Measurements from ENCODE around the gene CHCHD5. TPM values are rescaled to one million over a fixed set of nuclear protein-coding genes. Genes with fewer than 3 reads are reported as not detected.
"Not testable (repeated sequence)": the region's sequence is repeated elsewhere in the genome, so short reads cannot be mapped to it uniquely, and the experiment has no call there.

Gene CHCHD5
- total and polyA plus RNA-seq, 2 of the 8 experiments (the other 6 are each of a cell fraction or from before 2014, with no cell fraction given) = 27.2 to 71.5 TPM

DNA sequence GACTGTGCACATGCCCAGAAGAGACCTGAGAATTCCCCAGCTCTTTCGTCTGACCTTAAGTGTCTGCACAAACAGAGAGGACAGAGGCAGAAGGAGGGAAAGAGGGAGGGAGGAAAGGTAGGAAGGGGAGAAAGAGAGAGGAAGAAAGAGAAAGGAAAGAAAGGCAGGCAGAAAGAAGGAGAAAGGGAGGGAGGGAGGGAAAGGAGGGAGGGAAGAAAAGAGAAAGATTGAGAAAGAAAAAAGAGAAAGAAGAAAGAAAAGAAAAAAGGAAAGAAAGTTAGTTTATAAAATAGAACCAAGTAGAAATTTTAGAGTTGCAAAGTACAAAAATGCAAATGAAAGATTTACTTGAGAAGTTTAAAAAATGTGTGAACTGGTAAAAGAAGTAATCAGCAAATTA lies 49.6 kb upstream of the CHCHD5 start:
- TF ChIP-seq POU5F1 (IDR thresholded peaks at IDR 0.05; ENCODE audit: low read depth, low read length) (no peak), SIN3A (conservative IDR thresholded peaks at IDR 0.05 in 1 of 2, IDR thresholded peaks at IDR 0.05 in 1 of 2; ENCODE audit: low read depth in 1 of 2, low read length in 2 of 2) (no peak), ASH2L (IDR thresholded peaks at IDR 0.05; ENCODE audit: low read length) (no peak)
- H4K20me1 ChIP-seq (replicated peaks in 1 of 2; ENCODE audit: control insufficient read depth in 1 of 2, insufficient read depth in 2 of 2, low read length in 2 of 2) = no peaks in the 10 kb centered on the region
- H3K4me1 ChIP-seq (replicated peaks in 1 of 4; ENCODE audit: control insufficient read depth in 3 of 4, insufficient read depth in 4 of 4, low read length in 3 of 4) = no peaks in the 10 kb centered on the region
- H3K27me3 ChIP-seq (replicated peaks in 1 of 4; ENCODE audit: control insufficient read depth in 3 of 4, extremely low read depth in 1 of 4, insufficient read depth in 3 of 4, low read length in 3 of 4) = no peaks in the 10 kb centered on the region
- no peak overlapping the region for H3K14ac ChIP-seq (ENCODE audit: insufficient read length)
- H2AFZ ChIP-seq (ENCODE audit: low read length) = no peak overlapping the region
- no peak overlapping the region for H3K23ac ChIP-seq (ENCODE audit: insufficient read length)
- H2BK120ac ChIP-seq (replicated peaks; ENCODE audit: low read depth, low read length) = no peak overlapping the region
- H3K79me2 ChIP-seq (ENCODE audit: control insufficient read depth in 1 of 2, insufficient read depth in 2 of 2, low read length in 2 of 2) = no peaks in the 10 kb centered on the region
- ChIA-PET POLR2A (ENCODE audit: partially characterized antibody) (no interaction called here), CTCF (ENCODE audit: partially characterized antibody) (interaction anchor here (0.9 kb wide), 1 partner anchor 54 kb away, joined by 4 read pairs; no protein-coding TSS in a partner anchor)
- DNase-seq (ENCODE audit: low read depth in 1 of 2, low spot score in 2 of 2) = no peak
- no peak for FAIRE-seq
- H4K5ac ChIP-seq (ENCODE audit: insufficient read length, low read depth, low read length) = no peak overlapping the region
- H3K4me3 ChIP-seq (ENCODE audit: extremely low read depth in 1 of 4, insufficient read depth in 2 of 4, low read depth in 3 of 4, low read length in 4 of 4) = no peak overlapping the region
- no peak overlapping the region for H2BK12ac ChIP-seq (ENCODE audit: low read depth, low read length)
- H4K91ac ChIP-seq (replicated peaks; ENCODE audit: insufficient read length, low read length) = no peak overlapping the region
- peaks cover 0 to 5% (median 2%) of the 10 kb centered on the region in 4 experiments; a peak in 5 of 8 replicates for H3K36me3 ChIP-seq (ENCODE audit: control insufficient read depth in 2 of 4, insufficient read depth in 4 of 4, low read length in 3 of 4)
- no peak overlapping the region for H3K56ac ChIP-seq (replicated peaks; ENCODE audit: insufficient read length, low read depth, low read length)
- no peak overlapping the region for H2BK20ac ChIP-seq (ENCODE audit: low read length)
- H3K4me2 ChIP-seq (ENCODE audit: insufficient read depth in 1 of 2, low read depth in 2 of 2, low read length in 2 of 2) = no peak overlapping the region
- no peak overlapping the region for H2BK5ac ChIP-seq (ENCODE audit: low read depth, low read length)
- H3K4ac ChIP-seq (replicated peaks; ENCODE audit: insufficient read length, low read depth, low read length) = no peak overlapping the region
- no peak overlapping the region for H2BK15ac ChIP-seq (ENCODE audit: low read length)
- no peak overlapping the region for H3K18ac ChIP-seq (ENCODE audit: extremely low read depth, low read length)
- WGBS, 2 experiments (ENCODE audit: extremely low coverage in 1 of 2, insufficient coverage in 1 of 2, insufficient read length in 1 of 2, insufficient replicate concordance in 2 of 2, low coverage in 1 of 2, low lambda C conversion rate in 2 of 2, missing lambda C conversion rate in 1 of 2) = 50% methylated on average over 1 of the region's 1 CpG; no CpG with 5 or more reads in 1 of the 2 experiments
- no peaks in the 10 kb centered on the region for H3K9me3 ChIP-seq (ENCODE audit: insufficient read depth in 2 of 2, low read depth in 1 of 2, low read length in 1 of 2)
- H3K27ac ChIP-seq (ENCODE audit: low read depth, low read length) = no peak overlapping the region
- H3K9ac ChIP-seq (replicated peaks in 1 of 4; ENCODE audit: extremely low read depth in 1 of 4, low read depth in 3 of 4, low read length in 3 of 4) = no peak overlapping the region
- no peak overlapping the region for H4K8ac ChIP-seq (ENCODE audit: extremely low read depth, insufficient read depth, low read length)
- no peaks in the 10 kb centered on the region for H3K79me1 ChIP-seq (ENCODE audit: low read depth, low read length)
- no peaks in the 10 kb centered on the region for H3K23me2 ChIP-seq (ENCODE audit: low read depth, low read length)
- H2AK5ac ChIP-seq (ENCODE audit: low read depth, low read length) = no peak overlapping the region

DNA sequence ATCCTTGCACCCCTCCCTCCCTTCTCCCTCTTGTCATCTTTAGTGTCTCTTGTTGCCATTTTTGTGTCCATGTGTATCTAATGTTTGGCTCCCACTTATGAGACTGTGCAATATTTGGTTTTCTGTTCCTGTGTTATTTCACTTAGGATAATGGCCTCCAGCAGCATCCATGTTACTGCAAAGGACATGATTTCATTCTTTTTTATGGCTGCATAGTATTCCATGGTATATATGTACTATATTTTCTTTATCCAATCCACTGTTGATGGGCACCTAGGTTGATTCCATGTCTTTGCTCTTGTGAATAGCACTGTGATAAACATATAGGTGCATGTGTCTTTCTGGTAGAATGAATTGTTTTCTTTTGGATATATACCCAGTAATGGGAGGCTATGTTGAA lies 47.7 kb upstream of the CHCHD5 start:
- H2BK15ac ChIP-seq (ENCODE audit: low read length); FAIRE-seq; H4K8ac ChIP-seq (ENCODE audit: extremely low read depth, insufficient read depth, low read length); H3K18ac ChIP-seq (ENCODE audit: extremely low read depth, low read length); H3K56ac ChIP-seq (replicated peaks; ENCODE audit: insufficient read length, low read depth, low read length); H2BK5ac ChIP-seq (ENCODE audit: low read depth, low read length); H3K23ac ChIP-seq (ENCODE audit: insufficient read length); POLR2A ChIA-PET (ENCODE audit: partially characterized antibody); H3K4me3 ChIP-seq (ENCODE audit: extremely low read depth in 1 of 4, insufficient read depth in 2 of 4, low read depth in 3 of 4, low read length in 4 of 4); H3K4me2 ChIP-seq (ENCODE audit: insufficient read depth in 1 of 2, low read depth in 2 of 2, low read length in 2 of 2); H2BK20ac ChIP-seq (ENCODE audit: low read length); H3K14ac ChIP-seq (ENCODE audit: insufficient read length); H3K79me2 ChIP-seq (ENCODE audit: control insufficient read depth in 1 of 2, insufficient read depth in 2 of 2, low read length in 2 of 2); H3K4me1 ChIP-seq (replicated peaks in 1 of 4; ENCODE audit: control insufficient read depth in 3 of 4, insufficient read depth in 4 of 4, low read length in 3 of 4); H2AK5ac ChIP-seq (ENCODE audit: low read depth, low read length); H3K9me3 ChIP-seq (ENCODE audit: insufficient read depth in 2 of 2, low read depth in 1 of 2, low read length in 1 of 2); H4K91ac ChIP-seq (replicated peaks; ENCODE audit: insufficient read length, low read length); H2BK12ac ChIP-seq (ENCODE audit: low read depth, low read length); H3K4ac ChIP-seq (replicated peaks; ENCODE audit: insufficient read length, low read depth, low read length); H3K27ac ChIP-seq (ENCODE audit: low read depth, low read length); H3K23me2 ChIP-seq (ENCODE audit: low read depth, low read length); H2BK120ac ChIP-seq (replicated peaks; ENCODE audit: low read depth, low read length); DNase-seq (ENCODE audit: low read depth in 1 of 2, low spot score in 2 of 2); H3K9ac ChIP-seq (replicated peaks in 1 of 4; ENCODE audit: extremely low read depth in 1 of 4, low read depth in 3 of 4, low read length in 3 of 4); H3K36me3 ChIP-seq (ENCODE audit: control insufficient read depth in 2 of 4, insufficient read depth in 4 of 4, low read length in 3 of 4); H4K5ac ChIP-seq (ENCODE audit: insufficient read length, low read depth, low read length); H2AFZ ChIP-seq (ENCODE audit: low read length); H3K27me3 ChIP-seq (replicated peaks in 1 of 4; ENCODE audit: control insufficient read depth in 3 of 4, extremely low read depth in 1 of 4, insufficient read depth in 3 of 4, low read length in 3 of 4); H3K79me1 ChIP-seq (ENCODE audit: low read depth, low read length); H4K20me1 ChIP-seq (replicated peaks in 1 of 2; ENCODE audit: control insufficient read depth in 1 of 2, insufficient read depth in 2 of 2, low read length in 2 of 2): not testable (repeated sequence)
- CTCF ChIA-PET (ENCODE audit: partially characterized antibody) = interaction anchor here (0.6 kb wide), 1 partner anchor 686 kb away, joined by 3 read pairs; no protein-coding TSS in a partner anchor

Measured in H1 (cell line).